Measurements from ENCODE around the gene SCMH1.

DNA sequence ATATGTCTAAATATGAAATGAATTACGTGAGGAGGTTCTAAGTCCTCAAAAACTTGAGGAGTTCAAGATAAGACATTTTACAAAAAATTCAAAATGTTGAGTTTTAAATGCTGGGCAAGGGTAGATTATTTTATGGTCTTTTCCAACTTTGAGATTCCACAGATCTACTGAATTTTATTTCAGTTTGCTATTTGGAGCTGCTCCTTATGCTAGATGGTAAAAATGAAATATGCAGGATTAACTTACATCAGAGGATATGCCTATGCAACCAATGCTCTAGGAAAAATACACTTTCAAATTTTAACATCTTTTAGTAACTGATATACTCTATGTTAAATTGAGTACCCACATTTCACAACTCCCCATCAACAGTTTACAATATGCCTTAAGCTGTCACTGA is 83.1 kb downstream of the SCMH1 start:
- TF ChIP-seq, protein P1, sequence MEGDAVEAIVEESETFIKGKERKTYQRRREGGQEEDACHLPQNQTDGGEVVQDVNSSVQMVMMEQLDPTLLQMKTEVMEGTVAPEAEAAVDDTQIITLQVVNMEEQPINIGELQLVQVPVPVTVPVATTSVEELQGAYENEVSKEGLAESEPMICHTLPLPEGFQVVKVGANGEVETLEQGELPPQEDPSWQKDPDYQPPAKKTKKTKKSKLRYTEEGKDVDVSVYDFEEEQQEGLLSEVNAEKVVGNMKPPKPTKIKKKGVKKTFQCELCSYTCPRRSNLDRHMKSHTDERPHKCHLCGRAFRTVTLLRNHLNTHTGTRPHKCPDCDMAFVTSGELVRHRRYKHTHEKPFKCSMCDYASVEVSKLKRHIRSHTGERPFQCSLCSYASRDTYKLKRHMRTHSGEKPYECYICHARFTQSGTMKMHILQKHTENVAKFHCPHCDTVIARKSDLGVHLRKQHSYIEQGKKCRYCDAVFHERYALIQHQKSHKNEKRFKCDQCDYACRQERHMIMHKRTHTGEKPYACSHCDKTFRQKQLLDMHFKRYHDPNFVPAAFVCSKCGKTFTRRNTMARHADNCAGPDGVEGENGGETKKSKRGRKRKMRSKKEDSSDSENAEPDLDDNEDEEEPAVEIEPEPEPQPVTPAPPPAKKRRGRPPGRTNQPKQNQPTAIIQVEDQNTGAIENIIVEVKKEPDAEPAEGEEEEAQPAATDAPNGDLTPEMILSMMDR (IDR thresholded peaks at IDR 0.05), result no peak
- no peak for TF ChIP-seq POLR2A (IDR thresholded peaks at IDR 0.05)
